ENCODE data around the gene IL23A.

IL23A gene

GRCh38 chr12:56362130-56363059 is 23.7 kb downstream of the IL23A start, which contains the start of gene APOF:
TSS of gene APOF (minus strand) at chr12:56362857. CDS start at chr12:56362745, 112 bp downstream.
- FAIRE-seq, result no peak

- no peak for FAIRE-seq
Measured at GRCh38 chr12:56366948-56367347, 28.3 kb downstream of the IL23A start.

- FAIRE-seq, result no peak
Measured at GRCh38 chr12:56373515-56373914, 34.8 kb downstream of the IL23A start.

- no peak for FAIRE-seq
Measured at GRCh38 chr12:56374726-56375597, 36.3 kb downstream of the IL23A start.

GRCh38 chr12:56375598-56376434 is 37.1 kb downstream of the IL23A start:
- no peak for FAIRE-seq

GRCh38 chr12:56377310-56377988 is 38.8 kb downstream of the IL23A start:
- FAIRE-seq, result no peak

- FAIRE-seq, result no peak
Measured at GRCh38 chr12:56377989-56378316, 39.3 kb downstream of the IL23A start.

GRCh38 chr12:56382611-56383010 is 43.9 kb downstream of the IL23A start:
- FAIRE-seq, result no peak

- no peak for FAIRE-seq
Measured at GRCh38 chr12:56385873-56386272, 47.2 kb downstream of the IL23A start.

GRCh38 chr12:56387152-56387736 is 48.6 kb downstream of the IL23A start:
- no peak for FAIRE-seq

- FAIRE-seq, result no peak
Measured at GRCh38 chr12:56389412-56389811, 50.7 kb downstream of the IL23A start.
